Rectal smooth muscle tissue (tissue), 1 donor: ENCODE measurements around the gene GMDS.

ENCODE experiments used
- H3K27ac ChIP-seq: one replicate; pipeline ENCODE4 v1.7.0; 2013; ENCODE audit warnings: low read depth, low read length, inconsistent platforms
- H3K27me3 ChIP-seq: one replicate; pipeline ENCODE4 v1.7.0; 2013; ENCODE audit warnings: low read length; ENCODE audit not compliant: control insufficient read depth, insufficient read depth
- H3K36me3 ChIP-seq: one replicate; pipeline ENCODE4 v1.7.0; 2013; ENCODE audit warnings: low read length; ENCODE audit not compliant: control insufficient read depth, insufficient read depth
- H3K4me1 ChIP-seq: one replicate; pipeline ENCODE4 v1.7.0; 2013; ENCODE audit warnings: low read length; ENCODE audit not compliant: control insufficient read depth, insufficient read depth
- H3K4me3 ChIP-seq: one replicate; pipeline ENCODE4 v1.7.0; 2013; ENCODE audit warnings: low read length
- H3K9ac ChIP-seq: one replicate; pipeline ENCODE4 v1.7.0; 2013; ENCODE audit warnings: low read length

GMDS gene

DNA sequence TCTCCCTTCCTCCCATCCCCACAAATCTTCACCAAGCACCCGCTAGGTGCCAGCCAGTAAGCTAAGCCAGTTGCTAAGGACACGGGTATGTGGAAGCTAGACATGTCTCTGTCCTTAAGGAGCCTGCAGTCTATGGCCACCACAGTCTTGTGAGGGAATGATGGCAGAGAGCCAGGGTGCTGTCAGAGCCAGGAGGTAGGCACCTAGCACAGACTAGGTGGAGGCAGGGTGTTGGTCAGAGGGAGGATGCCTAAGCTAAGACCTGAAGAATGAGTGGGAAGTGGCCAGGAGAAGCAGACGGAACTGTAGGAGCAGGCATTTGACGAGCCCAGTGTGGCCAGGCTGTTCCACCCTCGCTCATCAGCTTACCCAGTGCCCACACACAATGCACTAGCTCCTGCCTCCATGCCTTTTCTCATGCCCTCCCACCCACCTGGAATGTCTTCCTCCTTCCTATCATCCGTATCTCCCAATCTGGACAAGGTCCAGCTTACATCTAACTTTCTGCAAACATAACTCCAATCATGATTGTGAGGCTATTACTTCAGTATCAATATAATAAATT, 510.1 kb downstream of the GMDS start:
- H3K4me1 ChIP-seq: no peaks in the 10 kb centered on the region
- no peak overlapping the region for H3K4me3 ChIP-seq
- H3K27me3 ChIP-seq: no peaks in the 10 kb centered on the region
- H3K27ac ChIP-seq: no peak overlapping the region
- H3K9ac ChIP-seq: no peak overlapping the region
- no peaks in the 10 kb centered on the region for H3K36me3 ChIP-seq

DNA sequence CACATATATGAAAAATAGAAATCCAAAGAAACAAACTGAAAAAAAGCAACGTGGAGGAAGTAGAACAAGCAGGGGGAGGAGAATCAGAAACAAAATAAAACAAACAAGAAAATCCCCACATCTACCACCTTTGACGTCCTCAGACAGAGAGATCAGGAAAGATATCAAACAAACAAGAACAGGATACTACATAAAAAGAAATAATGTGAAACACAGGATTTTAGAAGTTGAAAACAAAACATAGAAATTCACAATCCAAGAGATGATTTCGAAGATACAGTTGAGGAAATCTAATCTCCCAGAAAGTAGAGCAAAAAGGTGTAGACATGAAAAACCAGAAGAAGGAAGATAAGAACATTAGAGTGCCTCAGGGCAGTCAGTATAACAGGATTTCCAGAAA, 514.5 kb downstream of the GMDS start:
- no peak overlapping the region for H3K9ac ChIP-seq
- H3K4me3 ChIP-seq: no peak overlapping the region
- no peaks in the 10 kb centered on the region for H3K4me1 ChIP-seq
- no peak overlapping the region for H3K27ac ChIP-seq
- no peaks in the 10 kb centered on the region for H3K36me3 ChIP-seq
- H3K27me3 ChIP-seq: no peaks in the 10 kb centered on the region

DNA sequence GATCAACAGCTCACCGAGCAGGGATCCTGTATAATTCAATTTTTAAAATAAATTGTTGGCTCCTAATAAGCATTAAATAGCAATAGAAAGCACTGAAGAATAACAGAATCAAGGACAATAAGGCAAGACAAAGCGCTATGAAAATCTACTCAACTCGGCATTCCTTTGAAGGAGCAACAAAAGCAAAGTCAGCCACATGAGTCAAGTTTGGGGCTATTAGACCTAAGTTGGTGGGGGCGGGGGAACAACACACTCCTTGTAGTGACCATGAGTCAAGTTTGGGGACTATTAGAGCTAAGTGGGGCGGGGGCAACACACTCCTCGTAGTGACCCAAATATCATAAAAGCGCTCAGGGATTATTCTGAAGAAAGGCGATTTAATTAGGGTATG, 515.7 kb downstream of the GMDS start:
- Histone ChIP-seq H3K9ac (no peak overlapping the region), H3K27ac (no peak overlapping the region), H3K4me3 (no peak overlapping the region), H3K4me1 (no peaks in the 10 kb centered on the region), H3K27me3 (no peaks in the 10 kb centered on the region), H3K36me3 (no peaks in the 10 kb centered on the region)

DNA sequence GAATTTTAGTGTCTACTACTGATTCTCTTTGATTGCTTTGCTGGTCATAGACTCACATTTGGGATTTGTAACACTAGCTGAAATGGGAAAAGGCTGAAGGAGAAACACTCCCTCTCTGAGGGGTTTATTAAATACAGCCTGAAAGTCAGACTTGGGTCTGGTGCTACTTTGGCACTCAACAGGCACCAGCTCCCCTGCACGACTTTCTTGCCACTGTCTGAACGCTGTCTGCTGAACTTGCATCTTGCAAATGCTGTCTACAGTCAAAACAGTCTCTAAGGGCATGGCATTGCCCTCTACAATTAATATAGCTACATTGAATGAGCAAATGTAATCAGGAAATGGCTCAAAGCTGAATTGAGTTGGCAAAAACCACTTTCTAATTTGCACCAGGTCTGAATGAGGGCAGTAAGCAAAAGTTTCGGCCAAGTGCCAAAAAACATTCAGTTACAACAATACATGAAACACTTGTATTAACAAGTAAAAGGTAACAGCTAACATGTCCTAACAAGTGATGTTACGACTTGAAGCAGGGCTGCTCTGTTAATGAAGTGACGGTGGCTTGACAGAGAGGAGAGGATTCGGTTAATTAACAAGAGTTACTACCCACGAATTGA, 516.2 kb downstream of the GMDS start:
- no peak overlapping the region for H3K9ac ChIP-seq
- no peaks in the 10 kb centered on the region for H3K4me1 ChIP-seq
- no peaks in the 10 kb centered on the region for H3K36me3 ChIP-seq
- H3K4me3 ChIP-seq: no peak overlapping the region
- H3K27ac ChIP-seq: no peak overlapping the region
- no peaks in the 10 kb centered on the region for H3K27me3 ChIP-seq

- no peaks in the 10 kb centered on the region for H3K4me1 ChIP-seq
- H3K36me3 ChIP-seq: no peaks in the 10 kb centered on the region
- H3K4me3 ChIP-seq: no peak overlapping the region
- no peak overlapping the region for H3K27ac ChIP-seq
- no peaks in the 10 kb centered on the region for H3K27me3 ChIP-seq
- no peak overlapping the region for H3K9ac ChIP-seq
Observed at GRCh38 chr6:1726341-1726768, 519.0 kb downstream of the GMDS start.

DNA sequence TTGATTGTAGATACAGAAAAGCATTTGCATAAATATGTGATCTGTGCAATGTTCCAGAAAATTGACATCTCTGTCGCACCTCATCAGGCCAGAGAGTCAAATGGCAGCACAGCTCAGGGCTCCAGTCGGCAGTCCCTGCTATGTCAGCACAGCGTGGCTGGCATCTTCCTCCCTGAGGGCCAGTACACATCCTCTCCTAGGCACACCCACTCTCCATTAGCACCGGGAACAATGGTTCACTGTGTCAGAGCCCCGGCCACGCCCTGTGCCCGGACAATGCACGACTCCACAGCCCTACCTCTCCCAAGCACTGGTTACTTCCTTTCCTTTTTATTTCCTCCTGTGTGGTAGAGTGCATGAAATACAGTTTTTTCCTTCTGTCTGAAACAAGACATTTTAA, 520.8 kb downstream of the GMDS start:
- Histone ChIP-seq H3K4me1 (no peaks in the 10 kb centered on the region), H3K9ac (no peak overlapping the region), H3K27me3 (no peaks in the 10 kb centered on the region), H3K36me3 (no peaks in the 10 kb centered on the region), H3K4me3 (no peak overlapping the region), H3K27ac (no peak overlapping the region)

DNA sequence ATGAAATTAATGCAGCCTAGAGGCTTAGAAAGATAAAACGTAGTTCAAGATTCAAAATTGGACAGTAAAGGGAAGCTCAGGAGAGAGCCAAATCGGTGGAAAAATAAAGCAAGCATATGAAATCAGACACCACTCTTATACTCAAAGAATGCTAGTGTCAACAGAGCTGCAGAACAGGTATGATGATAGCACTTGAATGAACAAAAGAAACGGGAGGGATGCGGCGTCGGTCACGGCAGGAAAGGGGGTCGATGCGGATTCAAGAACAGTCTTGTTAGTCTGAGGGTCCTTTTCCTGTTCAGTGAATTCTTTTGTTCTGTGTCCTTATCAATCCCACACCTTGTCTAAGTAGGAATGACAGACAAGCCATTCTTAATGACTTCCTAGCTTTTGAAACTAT, 521.3 kb downstream of the GMDS start:
- Histone ChIP-seq H3K4me3 (no peak overlapping the region), H3K27me3 (no peaks in the 10 kb centered on the region), H3K27ac (no peak overlapping the region), H3K4me1 (no peaks in the 10 kb centered on the region), H3K9ac (no peak overlapping the region), H3K36me3 (no peaks in the 10 kb centered on the region)

- Histone ChIP-seq H3K4me3 (no peak overlapping the region), H3K4me1 (no peaks in the 10 kb centered on the region), H3K27me3 (no peaks in the 10 kb centered on the region), H3K36me3 (no peaks in the 10 kb centered on the region), H3K9ac (no peak overlapping the region), H3K27ac (no peak overlapping the region)
Observed at GRCh38 chr6:1722801-1723200, 522.6 kb downstream of the GMDS start.

- Histone ChIP-seq H3K27ac (no peak overlapping the region), H3K4me3 (no peak overlapping the region), H3K9ac (no peak overlapping the region), H3K36me3 (no peaks in the 10 kb centered on the region), H3K27me3 (no peaks in the 10 kb centered on the region), H3K4me1 (no peaks in the 10 kb centered on the region)
Observed at GRCh38 chr6:1720620-1721322, 524.6 kb downstream of the GMDS start.

GRCh38 chr6:1719922-1720321, 525.5 kb downstream of the GMDS start:
- Histone ChIP-seq H3K9ac (no peak overlapping the region), H3K36me3 (no peaks in the 10 kb centered on the region), H3K4me3 (no peak overlapping the region), H3K4me1 (no peaks in the 10 kb centered on the region), H3K27ac (no peak overlapping the region), H3K27me3 (no peaks in the 10 kb centered on the region)

DNA sequence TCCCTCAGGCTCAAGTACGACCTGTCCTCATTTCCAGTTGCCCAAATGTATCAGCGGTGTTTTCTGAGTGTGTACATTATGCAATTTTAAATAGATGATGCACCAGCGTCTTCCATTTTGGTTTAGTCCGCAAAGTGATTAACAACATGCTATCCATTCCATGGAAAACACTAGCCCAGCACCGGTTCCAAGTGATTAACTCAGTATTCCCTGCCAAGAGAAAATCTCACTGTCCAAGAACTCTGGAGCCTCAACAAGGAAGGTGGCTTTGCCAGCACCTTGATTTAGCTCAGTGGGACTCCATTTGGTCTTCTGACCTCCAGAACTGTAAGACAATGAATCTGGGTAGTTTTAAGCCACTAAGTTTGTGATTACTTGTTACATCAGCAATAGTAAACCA, 528.5 kb downstream of the GMDS start:
- H3K9ac ChIP-seq: no peak overlapping the region
- no peaks in the 10 kb centered on the region for H3K27me3 ChIP-seq
- no peak overlapping the region for H3K27ac ChIP-seq
- H3K4me3 ChIP-seq: no peak overlapping the region
- H3K36me3 ChIP-seq: no peaks in the 10 kb centered on the region
- no peaks in the 10 kb centered on the region for H3K4me1 ChIP-seq

DNA sequence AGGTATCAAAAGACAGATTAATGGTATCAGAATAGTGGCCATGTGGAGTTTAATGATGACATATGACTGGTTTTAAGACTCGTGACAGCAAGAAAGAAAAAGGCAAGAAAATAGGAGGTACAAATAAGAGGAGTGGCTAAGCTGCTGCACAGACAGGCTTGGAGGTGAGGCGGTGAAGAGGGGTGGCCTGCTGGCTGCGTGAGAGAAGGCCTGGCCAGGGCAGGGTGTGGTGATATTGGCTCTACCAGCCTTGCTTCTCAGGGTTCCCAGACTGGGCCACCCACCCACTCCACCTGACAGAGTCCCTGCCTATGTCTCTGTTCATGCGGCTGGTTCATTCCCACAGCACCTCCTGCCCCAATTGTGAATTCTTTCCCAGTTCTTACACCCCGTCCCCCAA, 529.0 kb downstream of the GMDS start:
- H3K4me3 ChIP-seq: no peak overlapping the region
- no peaks in the 10 kb centered on the region for H3K36me3 ChIP-seq
- H3K27ac ChIP-seq: no peak overlapping the region
- H3K9ac ChIP-seq: no peak overlapping the region
- H3K4me1 ChIP-seq: no peaks in the 10 kb centered on the region
- no peaks in the 10 kb centered on the region for H3K27me3 ChIP-seq

GRCh38 chr6:1715336-1715735, 530.1 kb downstream of the GMDS start:
- Histone ChIP-seq H3K36me3 (no peaks in the 10 kb centered on the region), H3K9ac (no peak overlapping the region), H3K4me3 (no peak overlapping the region), H3K27ac (no peak overlapping the region), H3K4me1 (no peaks in the 10 kb centered on the region), H3K27me3 (no peaks in the 10 kb centered on the region)
